Measurements from ENCODE around the gene PRRC2C. TPM values are rescaled to one million over a fixed set of nuclear protein-coding genes. Genes with fewer than 3 reads are reported as not detected.
"Not testable (repeated sequence)": the region's sequence is repeated elsewhere in the genome, so short reads cannot be mapped to it uniquely, and the experiment has no call there.

PRRC2C gene
- total RNA-seq, 1 experiment from 2014 or later = 267 TPM

DNA sequence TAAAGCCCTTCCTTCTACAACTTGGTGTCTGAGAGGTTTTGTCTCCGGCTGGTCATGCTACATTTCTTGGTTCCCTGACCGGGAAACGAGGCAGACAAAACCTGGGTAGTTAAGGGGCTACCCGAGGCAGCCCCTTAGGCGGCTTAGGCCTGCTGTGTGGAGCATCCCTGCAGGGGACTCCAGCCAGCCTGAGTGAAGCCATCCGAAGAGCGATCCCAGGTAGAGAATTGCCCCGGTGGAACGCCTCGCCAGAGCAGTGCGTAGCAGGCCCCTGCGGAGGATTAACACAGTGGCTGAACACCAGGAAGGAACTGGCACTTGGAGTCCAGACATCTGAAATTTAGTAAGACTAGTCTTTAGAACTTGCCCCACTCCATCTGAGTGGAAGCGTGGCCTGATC is 115.5 kb downstream of the PRRC2C start:
- Histone ChIP-seq H3K23me2 (ENCODE audit: insufficient read length, low read depth, low read length, poor library complexity, severe bottlenecking) (no peaks in the 10 kb centered on the region), H3K56ac (ENCODE audit: insufficient read length, low read depth, low read length) (no peak overlapping the region), H2BK120ac (ENCODE audit: low read depth, low read length, poor library complexity, severe bottlenecking) (no peak overlapping the region), H3K14ac (ENCODE audit: insufficient read depth, low read length) (no peak overlapping the region), H2AK5ac (ENCODE audit: insufficient read length, low read length) (no peak overlapping the region), H3K27ac (ENCODE audit: insufficient read length, low read depth, low read length) (no peak overlapping the region), H3K4ac (ENCODE audit: low read depth, low read length) (no peak overlapping the region), H3K18ac (ENCODE audit: insufficient read length, low read depth, low read length) (no peak overlapping the region), H2BK12ac (ENCODE audit: insufficient read length, low read depth, low read length) (no peak overlapping the region), H4K5ac (ENCODE audit: insufficient read length, low read depth, low read length) (no peak overlapping the region), H2BK5ac (ENCODE audit: insufficient read length, low read length) (no peak overlapping the region), H4K8ac (replicated peaks; ENCODE audit: insufficient read length, low read depth, low read length) (no peak overlapping the region), H3K23ac (ENCODE audit: insufficient read length, low read depth, low read length) (no peak overlapping the region), H4K20me1 (ENCODE audit: control insufficient read depth, insufficient read depth, insufficient read length) (no peaks in the 10 kb centered on the region), H2AFZ (ENCODE audit: low read length) (no peak overlapping the region), H3K9ac (ENCODE audit: extremely low read depth, insufficient read length, low read length) (no peak overlapping the region), H2BK15ac (ENCODE audit: low read depth, low read length) (no peak overlapping the region), H3T11ph (ENCODE audit: low read length) (no peak overlapping the region), H2BK20ac (ENCODE audit: low read depth, low read length, poor library complexity, severe bottlenecking) (no peak overlapping the region), H3K9me3 (ENCODE audit: control insufficient read depth, low read depth, low read length) (no peaks in the 10 kb centered on the region), H3K4me1 (ENCODE audit: insufficient read depth, low read length) (peaks cover 4% of the 10 kb centered on the region; the same call in 1 of the 2 replicates), H4K91ac (ENCODE audit: insufficient read length, low read depth, low read length) (no peak overlapping the region), H3K79me1 (ENCODE audit: insufficient read depth, low read depth, low read length, poor library complexity, severe bottlenecking) (no peaks in the 10 kb centered on the region), H3K79me2 (ENCODE audit: insufficient read depth, low read length) (no peaks in the 10 kb centered on the region), H3K4me2 (ENCODE audit: insufficient read depth, insufficient read length, low read length) (no peak overlapping the region), H3K27me3 (ENCODE audit: insufficient read depth, low read length) (no peaks in the 10 kb centered on the region)
- no peak for DNase-seq
- Mint-ChIP-seq H3K36me3 (ENCODE audit: insufficient read depth in 1 of 3, low read depth in 3 of 3) (no peaks in the 10 kb centered on the region), H3K4me1 (peaks cover 12 to 14% of the 10 kb centered on the region in 2 experiments), H3K27ac (no peak overlapping the region; a peak in 1 of 7 replicates), H3K9me3 (no peaks in the 10 kb centered on the region), H3K4me3 (no peak overlapping the region), H3K27me3 (ENCODE audit: low read depth) (no peaks in the 10 kb centered on the region)
- no CpG with 5 or more reads among the region's 13 CpGs for WGBS (ENCODE audit: extremely low coverage, insufficient read length, low lambda C conversion rate)
- TF ChIP-seq, protein P1, sequence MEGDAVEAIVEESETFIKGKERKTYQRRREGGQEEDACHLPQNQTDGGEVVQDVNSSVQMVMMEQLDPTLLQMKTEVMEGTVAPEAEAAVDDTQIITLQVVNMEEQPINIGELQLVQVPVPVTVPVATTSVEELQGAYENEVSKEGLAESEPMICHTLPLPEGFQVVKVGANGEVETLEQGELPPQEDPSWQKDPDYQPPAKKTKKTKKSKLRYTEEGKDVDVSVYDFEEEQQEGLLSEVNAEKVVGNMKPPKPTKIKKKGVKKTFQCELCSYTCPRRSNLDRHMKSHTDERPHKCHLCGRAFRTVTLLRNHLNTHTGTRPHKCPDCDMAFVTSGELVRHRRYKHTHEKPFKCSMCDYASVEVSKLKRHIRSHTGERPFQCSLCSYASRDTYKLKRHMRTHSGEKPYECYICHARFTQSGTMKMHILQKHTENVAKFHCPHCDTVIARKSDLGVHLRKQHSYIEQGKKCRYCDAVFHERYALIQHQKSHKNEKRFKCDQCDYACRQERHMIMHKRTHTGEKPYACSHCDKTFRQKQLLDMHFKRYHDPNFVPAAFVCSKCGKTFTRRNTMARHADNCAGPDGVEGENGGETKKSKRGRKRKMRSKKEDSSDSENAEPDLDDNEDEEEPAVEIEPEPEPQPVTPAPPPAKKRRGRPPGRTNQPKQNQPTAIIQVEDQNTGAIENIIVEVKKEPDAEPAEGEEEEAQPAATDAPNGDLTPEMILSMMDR (conservative IDR thresholded peaks at IDR 0.05) = no peak

DNA sequence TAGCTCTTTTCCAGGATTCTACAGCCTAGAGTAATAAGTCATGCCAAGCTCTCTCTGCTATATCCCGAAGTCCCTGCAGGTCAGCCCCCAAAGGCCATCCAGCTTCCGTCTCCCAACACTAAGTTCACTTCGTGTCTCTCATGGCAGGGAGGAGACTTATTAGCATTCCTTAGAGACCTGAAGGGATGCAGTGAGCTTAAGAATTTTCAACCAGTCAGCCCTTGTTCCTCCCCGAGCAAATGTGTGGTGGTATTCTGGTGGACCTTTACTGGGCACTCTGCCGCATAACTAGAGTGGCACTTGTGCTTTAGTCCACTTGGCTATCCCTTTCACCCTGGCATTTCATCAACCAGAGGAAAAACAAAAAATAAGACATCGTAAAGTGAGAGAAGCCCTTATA is 117.7 kb downstream of the PRRC2C start:
- not testable (repeated sequence) for H3K4me1 ChIP-seq (ENCODE audit: insufficient read depth, low read length); H4K5ac ChIP-seq (ENCODE audit: insufficient read length, low read depth, low read length); H3K4me3 Mint-ChIP-seq; H3K4ac ChIP-seq (ENCODE audit: low read depth, low read length); H2BK5ac ChIP-seq (ENCODE audit: insufficient read length, low read length); H3K9me3 ChIP-seq (ENCODE audit: control insufficient read depth, low read depth, low read length); H2BK120ac ChIP-seq (ENCODE audit: low read depth, low read length, poor library complexity, severe bottlenecking); H2BK12ac ChIP-seq (ENCODE audit: insufficient read length, low read depth, low read length); H2AK5ac ChIP-seq (ENCODE audit: insufficient read length, low read length); H4K20me1 ChIP-seq (ENCODE audit: control insufficient read depth, insufficient read depth, insufficient read length); H3K27me3 ChIP-seq (ENCODE audit: insufficient read depth, low read length); H3T11ph ChIP-seq (ENCODE audit: low read length); H3K36me3 Mint-ChIP-seq (ENCODE audit: insufficient read depth in 1 of 3, low read depth in 3 of 3); H3K14ac ChIP-seq (ENCODE audit: insufficient read depth, low read length); H3K9ac ChIP-seq (ENCODE audit: extremely low read depth, insufficient read length, low read length); H3K79me2 ChIP-seq (ENCODE audit: insufficient read depth, low read length); H2AFZ ChIP-seq (ENCODE audit: low read length); H3K56ac ChIP-seq (ENCODE audit: insufficient read length, low read depth, low read length); H4K91ac ChIP-seq (ENCODE audit: insufficient read length, low read depth, low read length); H3K23me2 ChIP-seq (ENCODE audit: insufficient read length, low read depth, low read length, poor library complexity, severe bottlenecking); H3K27ac ChIP-seq (ENCODE audit: insufficient read length, low read depth, low read length); H2BK20ac ChIP-seq (ENCODE audit: low read depth, low read length, poor library complexity, severe bottlenecking); H3K9me3 Mint-ChIP-seq; H3K18ac ChIP-seq (ENCODE audit: insufficient read length, low read depth, low read length); H4K8ac ChIP-seq (replicated peaks; ENCODE audit: insufficient read length, low read depth, low read length); H3K27me3 Mint-ChIP-seq (ENCODE audit: low read depth); H3K23ac ChIP-seq (ENCODE audit: insufficient read length, low read depth, low read length); H2BK15ac ChIP-seq (ENCODE audit: low read depth, low read length); H3K4me2 ChIP-seq (ENCODE audit: insufficient read depth, insufficient read length, low read length); H3K79me1 ChIP-seq (ENCODE audit: insufficient read depth, low read depth, low read length, poor library complexity, severe bottlenecking)
- peak; percentile 38 for DNase-seq
- Mint-ChIP-seq H3K4me1 (peaks cover 12 to 14% of the 10 kb centered on the region in 2 experiments), H3K27ac (peak overlapping the region in 2 of 3 experiments; percentile 17 to 62; a peak in 2 of 7 replicates)
- WGBS (ENCODE audit: extremely low coverage, insufficient read length, low lambda C conversion rate) = no CpG with 5 or more reads among the region's 6 CpGs
